HG03378 (cell line): ENCODE measurements around the gene MRTFA.
"Not testable (repeated sequence)": the region's sequence is repeated elsewhere in the genome, so short reads cannot be mapped to it uniquely, and the experiment has no call there.

ENCODE experiments used
- ATAC-seq: cut with Tn5 transposase; IDR thresholded peaks from one replicate; pipeline ENCODE4 v1.9.1; 2021; ENCODE audit warnings: mild to moderate bottlenecking, moderate library complexity; ENCODE audit not compliant: unreplicated experiment

Gene MRTFA

DNA sequence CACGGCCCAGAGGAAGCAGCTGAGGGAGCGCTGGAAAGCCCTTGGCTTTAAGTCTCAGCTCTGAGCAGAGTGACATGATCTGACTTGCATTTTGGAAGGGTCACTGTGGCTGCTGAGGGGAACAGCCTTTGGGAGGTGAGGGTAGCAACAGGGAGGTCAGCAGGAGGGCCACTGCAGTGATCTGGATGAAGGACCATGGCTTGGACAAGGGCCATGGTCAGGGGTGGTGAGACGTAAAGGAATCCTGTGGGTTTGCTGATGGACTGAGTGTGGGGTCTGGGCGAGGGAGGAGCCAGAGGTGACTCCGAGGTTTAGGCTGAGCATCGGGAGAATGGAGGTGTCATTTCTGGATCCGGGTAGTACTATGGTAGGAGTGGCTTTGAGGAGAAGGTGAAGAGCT lies 232.9 kb downstream of the MRTFA start:
- no peak for ATAC-seq

DNA sequence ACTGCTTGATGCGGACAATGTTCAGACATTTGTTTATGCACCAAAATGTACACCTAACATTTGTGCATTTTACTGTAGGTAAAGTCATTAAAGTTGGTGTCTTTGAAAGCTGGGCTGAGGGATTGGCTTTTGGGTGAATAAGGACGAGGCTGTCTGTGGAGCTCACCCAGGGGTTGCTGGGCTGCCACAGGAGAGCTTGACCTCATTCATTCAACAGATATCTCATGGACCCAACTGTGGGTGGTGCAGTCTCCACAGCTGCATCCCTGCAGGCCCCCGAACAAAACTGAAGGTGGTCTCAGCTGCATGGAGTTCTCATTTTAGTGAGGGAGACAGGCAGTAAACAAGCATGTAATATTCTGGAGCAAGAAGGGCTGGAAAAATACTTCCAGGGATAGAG lies 233.4 kb downstream of the MRTFA start:
- no peak for ATAC-seq

DNA sequence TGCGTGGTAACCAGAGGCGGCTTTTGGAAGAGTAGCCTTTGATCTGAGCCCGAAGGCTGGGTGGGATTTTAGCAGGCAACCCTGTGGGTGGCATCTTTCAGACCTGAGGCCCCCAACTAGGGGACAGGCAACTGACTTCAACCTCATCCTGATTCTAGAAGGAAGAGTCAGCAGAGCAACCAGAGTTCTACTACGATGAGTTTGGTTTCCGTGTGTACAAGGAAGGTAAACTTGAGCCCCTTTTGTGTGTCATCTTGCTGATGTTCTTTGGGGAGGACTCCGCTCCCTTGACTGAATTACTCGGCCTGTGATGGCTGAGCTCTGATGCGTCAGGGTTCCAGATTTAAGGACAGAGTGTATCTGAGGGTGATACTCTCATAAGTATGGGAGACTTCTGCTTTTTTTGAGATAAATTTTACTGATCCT lies 234.5 kb downstream of the MRTFA start:
- no peak for ATAC-seq

DNA sequence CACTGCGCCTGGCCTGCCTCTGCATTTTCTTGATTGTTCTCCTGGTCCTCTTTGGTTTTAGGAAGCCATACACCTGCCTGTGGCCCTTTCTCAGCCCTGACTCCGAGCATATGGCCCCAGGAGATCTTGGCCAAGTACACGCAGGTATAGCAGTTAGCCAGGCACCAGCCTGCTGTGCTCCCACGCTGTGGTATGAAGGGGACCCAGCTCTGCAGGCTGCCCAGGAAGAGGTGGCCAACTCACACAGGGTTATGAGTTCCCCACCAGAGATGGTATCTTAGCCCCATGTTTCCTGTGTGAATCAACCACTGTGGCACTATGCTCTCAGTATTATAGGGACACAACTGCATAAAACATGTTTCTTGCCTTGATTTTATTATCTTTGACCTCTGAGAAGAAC lies 235.0 kb downstream of the MRTFA start:
- ATAC-seq, result no peak

DNA sequence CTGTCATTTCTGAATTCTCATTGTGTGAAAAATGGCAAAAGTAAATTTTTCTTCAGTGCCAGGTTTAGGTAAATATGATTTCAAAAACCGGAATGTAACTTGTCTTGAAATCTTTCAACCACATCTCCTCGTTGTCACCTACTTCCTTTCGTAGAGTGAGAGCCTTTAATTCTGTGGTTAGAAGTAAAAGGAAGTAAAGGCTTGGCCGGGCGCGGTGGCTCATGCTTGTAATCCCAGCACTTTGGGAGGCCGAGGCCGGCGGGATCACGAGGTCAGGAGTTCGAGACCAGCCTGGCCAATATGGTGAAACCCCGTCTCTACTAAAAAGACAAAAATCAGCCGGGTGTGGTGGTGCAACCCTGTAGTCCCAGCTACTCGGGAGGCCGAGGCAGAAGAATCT lies 236.4 kb downstream of the MRTFA start:
- ATAC-seq, result no peak

DNA sequence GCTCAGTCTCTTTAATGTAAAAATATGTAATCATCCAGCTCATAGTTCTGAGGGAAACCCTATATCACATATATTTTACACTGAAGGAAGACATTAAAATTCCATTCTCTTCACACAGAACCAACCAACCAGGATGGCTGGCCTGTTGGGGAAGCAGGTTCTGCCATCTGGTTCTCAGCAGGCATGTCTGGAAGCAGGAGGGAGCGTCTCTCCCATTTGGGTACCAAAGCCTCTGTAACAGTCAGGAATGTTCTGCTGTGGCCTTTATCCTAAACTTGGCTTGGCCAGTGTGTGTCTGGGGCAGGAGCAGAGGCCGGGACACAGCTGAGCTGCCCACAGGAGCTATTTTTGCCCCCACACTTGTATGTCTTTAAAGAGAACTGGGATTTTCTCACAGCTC lies 236.9 kb downstream of the MRTFA start:
- ATAC-seq, result no peak

DNA sequence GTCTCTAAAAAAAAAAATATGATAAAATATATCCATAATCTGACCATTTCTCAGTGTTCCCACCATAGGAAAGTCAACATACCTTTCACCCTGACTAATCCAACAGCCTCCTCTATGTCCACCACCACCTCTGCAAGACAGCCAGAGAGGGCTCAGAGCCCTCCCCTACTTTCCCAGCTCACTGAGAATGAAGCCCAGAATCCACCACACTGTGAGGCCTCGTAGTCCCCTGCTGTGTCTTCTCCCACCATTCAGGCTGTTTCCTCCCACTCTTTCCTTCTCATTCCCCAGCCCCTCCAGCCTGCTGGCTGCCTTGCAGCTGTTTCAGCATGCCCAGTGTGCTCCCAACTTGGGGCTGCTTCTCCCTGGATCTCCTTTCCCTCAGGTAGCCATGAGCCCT lies 239.1 kb downstream of the MRTFA start:
- no peak for ATAC-seq

DNA sequence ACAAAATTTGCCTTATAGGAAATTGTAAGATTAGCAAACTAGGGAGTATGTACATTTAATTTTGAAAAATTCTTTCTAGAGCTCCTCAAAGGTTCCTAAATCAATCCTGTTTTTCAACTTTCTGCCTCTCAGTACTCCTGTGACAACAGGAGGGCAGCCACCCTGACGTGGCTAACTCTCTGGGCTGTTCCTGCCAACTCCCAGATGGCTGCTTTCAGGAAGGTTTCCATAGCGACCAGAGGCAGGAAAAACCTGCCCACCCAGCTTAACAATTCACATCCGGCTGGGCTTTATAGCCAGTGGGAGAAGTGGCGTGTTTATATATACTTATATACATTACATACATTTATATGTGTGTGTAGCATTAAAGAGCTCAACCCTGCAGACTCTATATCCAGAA lies 239.6 kb downstream of the MRTFA start:
- no peak for ATAC-seq

DNA sequence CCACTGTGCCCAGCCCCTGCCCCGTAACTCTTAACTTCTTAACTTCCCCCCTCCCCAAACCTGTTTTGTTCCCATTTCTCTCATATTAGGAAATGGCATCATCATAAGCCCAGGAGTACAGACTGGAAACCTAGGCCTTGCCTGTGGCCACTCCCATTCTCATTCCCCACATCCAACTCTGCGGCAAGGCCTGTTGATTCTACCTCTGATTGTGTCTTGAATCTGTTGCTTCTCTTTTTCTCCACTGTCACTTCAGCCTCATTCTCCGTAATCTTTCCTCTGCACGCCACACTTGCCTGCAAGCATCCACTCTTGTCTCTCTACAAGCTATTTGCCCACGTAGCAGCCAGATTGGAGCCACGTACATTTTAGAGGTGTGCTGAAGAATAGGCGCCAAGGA lies 240.9 kb downstream of the MRTFA start:
- ATAC-seq, result no peak

DNA sequence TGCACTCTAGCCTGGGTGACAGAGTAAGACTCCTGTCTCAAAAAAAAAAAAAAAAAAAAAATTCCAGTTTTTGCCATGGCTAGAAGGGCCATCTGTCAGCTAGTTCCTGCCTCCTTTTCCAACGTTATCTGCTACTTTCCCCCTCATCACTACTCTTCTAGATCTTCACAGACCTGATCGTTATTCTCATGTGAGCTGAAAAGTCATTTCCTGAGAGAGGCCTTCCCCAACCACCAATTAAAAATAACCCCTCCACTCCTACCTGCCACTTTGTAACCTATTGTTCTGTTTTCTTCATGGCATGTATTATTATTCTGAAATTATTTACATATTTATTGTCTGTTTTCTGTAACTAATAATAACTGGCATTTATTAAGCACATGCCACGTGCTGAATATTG lies 241.9 kb downstream of the MRTFA start:
- no peak for ATAC-seq

DNA sequence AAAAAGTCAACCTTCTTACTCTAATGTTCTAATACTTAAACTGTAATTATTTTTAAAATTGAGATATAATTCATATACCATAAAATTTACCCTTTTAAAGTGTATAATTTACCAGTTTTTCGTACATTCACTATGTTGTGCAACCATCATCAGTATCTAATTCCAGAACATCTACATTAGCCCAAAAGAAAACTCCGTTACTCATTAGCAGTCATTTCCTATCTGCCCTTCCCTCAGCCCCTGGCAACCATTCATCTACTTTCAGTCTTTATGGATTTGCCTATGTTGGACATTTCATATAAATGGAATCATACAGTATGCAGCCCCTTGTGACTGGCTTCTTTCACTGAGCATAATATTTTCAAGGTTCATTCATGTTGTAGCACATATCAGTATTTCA lies 243.9 kb downstream of the MRTFA start:
- ATAC-seq, result no peak

DNA sequence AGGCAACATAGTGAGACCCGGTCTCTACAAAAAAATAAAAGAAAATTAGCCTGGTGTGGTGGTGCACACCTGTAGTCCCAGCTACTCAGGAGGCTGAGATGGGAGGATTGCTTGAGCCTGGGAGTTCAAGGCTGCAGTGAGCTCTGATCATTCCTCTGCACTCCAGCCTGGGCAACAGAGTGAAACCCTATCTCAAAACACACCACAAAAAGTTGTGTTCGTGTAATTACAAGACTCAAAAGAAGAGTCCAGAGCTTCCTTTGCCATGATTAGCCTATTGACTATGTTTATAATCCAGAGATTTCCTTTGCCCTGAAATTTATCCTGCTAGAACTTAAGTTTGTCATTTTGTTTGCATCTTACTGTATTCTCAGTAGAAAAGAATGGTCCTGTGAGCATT lies 245.1 kb downstream of the MRTFA start:
- no peak for ATAC-seq

DNA sequence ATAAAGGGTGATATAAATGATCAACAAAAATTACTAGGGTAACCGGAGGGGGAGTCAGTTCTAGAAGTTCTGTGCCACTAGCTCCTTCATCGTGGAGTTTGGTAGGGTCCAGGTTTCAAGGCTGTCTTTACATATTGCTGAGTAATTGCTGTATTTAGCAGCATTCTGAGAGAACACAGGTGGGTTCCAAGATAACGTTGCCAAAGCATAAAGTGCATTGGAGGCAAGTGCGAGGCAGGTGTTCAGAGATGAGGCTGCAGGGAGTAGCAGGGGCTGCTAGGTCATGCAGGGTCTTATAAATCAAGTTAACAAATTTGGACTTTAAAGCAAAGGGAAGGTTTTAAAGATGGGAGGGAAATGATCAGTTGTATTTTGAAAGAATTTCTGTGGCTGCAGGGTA lies 248.3 kb downstream of the MRTFA start:
- ATAC-seq, result no peak

DNA sequence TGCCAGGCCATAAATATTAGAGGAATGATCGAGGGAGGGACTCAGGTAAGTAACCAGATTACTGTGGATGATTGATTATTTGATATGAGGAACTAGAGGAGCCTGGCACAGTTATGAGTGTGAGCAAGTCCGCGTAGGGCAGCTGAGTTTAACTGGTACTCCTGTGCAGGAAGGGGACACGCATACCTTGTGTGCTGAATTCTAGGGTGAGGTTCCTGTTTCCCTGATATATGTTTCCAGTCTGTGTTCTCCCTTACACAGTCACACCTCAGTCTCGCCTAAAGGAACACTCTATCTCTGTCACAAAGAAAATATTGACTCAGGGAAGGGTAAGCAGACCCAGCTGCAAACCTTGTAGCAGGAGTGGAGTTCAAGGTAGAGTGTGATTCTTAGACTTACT lies 248.8 kb downstream of the MRTFA start:
- no peak for ATAC-seq

DNA sequence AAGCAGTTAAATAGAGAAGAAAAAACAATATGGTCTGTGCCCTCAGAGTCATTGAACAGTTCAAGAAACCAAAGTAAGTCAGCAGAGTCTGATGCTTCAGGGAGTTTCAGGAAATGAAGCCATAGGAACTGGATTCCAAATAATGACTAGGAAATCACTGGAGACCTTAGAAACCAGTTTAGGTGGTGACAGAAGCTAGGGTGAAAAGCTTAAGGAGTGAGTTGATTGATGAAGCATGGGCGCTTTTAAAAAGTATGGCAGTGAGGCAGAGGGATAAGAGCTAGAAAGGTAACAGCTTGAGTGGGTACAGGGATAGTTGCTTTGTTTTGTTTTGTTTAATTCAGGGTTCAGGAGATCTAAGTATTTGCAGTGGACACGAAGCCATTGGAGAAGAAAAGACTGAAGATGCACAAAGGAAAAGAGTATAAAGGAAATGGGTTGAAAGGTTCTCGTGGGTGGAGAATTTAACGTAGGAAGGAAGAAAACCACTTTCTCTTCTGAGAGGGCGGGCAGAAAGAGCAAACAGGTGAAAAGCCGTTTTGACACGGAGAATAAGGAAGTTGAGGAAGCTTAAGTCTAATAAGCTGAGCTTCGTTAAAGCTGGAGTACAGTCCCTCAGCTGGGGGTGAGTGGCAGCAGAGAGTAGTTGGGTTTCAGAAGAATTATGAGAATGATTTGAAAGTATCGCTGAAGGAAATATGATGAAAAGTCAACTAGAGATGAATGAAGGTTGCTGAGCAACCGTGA lies 251.3 kb downstream of the MRTFA start:
- no peak for ATAC-seq

DNA sequence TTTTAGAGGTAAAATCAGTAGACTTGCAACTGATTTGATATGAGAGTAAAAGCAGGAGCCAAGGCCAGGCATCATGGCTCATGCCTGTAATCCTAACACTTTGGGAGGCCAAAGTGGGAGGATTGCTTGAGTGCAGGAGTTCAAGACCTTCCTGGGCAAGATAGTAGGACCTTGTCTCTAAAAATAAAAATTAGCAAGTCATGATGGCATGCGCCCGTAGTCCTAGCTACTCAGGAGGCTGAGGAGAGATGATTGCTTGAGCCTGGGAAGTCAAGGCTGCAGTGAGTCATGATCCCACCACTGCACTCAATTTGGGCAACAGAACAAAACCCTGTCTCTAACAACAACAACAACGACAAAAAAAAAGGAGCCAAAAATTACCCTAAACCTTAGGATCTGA lies 252.6 kb downstream of the MRTFA start:
- ATAC-seq, result no peak

DNA sequence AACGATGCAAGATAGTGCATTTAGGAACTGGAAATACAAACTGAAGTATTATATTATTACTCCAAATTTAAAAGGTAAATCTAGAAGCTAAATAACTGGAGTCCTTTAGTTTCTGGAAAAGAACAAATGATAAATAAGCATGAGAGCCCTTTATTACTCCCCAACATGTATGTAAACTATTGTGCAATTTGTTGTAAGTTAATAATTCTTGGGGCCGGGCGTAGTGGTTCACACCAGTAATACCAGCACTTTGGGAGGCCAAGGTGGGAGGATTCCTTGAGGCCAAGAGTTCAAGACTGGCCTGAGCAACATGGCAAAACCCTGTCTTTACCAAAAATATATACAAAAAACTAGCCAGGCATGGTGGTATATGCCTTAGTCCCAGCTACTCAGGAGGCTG lies 255.1 kb downstream of the MRTFA start:
- ATAC-seq, result no peak

DNA sequence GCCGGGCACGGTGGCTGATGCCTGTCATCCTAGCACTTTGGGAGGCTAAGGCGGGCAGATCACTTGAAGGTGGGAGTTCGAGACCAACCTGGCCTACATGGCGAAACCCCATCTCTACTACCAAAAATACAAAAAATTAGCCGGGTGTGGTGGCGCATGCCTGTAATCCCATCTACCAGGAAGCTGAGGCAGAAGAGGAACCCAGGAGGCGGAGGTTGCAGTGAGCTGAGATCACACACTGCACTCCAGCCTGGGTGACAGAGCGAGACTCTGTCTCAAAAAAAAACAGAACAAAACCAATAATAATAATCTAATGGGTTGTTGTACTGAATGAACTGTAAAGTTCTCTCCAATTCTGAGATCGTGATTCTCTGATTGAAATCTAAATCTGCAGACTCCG lies 258.1 kb downstream of the MRTFA start:
- ATAC-seq, result not testable (repeated sequence)

DNA sequence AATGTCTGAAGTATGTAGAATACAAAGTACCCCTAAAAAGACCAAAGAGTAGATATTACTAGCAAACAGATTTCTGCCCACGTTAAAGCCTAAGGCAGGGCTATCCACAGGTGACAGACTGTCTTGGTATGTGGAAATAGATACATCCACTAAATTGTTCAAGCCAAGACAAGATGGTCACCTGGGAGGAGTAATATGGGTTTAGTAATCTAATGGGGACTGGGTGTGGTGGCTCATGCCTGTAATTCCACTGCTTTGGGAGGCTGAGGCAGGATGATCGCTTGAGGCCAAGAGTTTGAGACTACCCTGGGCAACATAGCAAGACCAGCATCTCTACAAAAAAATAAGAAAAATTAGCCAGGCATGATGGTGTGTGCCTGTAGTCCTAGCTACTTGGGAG lies 258.6 kb downstream of the MRTFA start:
- ATAC-seq, result no peak

DNA sequence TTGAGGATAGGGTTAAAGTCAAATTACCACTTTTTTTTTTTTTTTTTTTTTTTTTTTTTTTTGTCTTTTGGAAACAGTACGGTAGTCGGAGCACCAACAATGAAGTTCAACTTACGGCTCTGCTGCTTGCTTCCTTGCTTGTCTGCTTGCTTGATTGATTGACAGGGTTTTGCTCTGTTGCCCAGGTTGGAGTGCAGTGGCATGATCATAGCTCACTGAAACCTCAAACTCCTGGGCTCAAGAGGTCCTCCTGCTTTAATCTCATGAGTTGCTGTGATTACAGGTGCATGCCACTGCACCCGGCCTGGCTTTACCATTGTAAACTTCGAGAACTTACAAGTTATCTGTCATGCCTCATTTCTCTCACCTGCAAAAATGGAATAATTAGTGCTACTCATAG lies 260.4 kb downstream of the MRTFA start:
- no peak for ATAC-seq

DNA sequence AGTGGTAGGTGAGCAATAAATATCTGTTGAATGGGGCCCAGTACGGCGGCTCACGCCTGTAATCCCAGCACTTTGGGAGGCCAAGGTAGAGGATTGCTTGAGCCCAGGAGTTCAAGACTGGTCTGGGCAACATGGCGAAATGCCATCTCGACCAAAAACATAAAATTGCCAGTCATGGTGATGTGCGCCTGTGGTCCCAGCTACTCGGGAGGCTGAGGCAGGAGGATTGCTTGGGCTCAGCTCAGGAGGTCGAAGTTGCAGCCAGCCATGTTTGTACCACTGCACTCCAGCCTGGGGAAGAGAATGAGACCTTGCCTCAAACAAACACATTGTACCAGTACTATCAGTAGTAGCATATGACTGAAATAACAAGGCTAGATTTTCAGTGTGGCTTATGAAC lies 262.0 kb downstream of the MRTFA start:
- ATAC-seq, result no peak

DNA sequence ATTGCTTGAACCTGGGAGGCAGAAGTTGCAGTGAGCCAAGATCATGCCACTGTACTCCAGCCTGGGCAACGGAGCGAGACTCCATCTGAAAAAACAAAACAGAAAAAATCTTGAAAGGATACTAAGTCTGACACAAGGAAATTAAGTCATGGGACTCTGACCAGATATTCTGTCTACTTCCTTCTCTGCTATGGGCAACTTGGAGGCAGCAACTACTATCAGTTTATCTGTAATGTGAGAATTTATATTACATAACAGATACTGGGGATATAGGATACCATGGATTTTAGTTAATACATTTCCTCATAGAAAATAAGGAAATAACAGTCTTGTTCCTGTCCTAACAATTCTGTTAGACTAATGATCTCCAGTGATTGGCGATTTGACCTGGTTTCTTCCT lies 267.7 kb downstream of the MRTFA start:
- ATAC-seq, result no peak

DNA sequence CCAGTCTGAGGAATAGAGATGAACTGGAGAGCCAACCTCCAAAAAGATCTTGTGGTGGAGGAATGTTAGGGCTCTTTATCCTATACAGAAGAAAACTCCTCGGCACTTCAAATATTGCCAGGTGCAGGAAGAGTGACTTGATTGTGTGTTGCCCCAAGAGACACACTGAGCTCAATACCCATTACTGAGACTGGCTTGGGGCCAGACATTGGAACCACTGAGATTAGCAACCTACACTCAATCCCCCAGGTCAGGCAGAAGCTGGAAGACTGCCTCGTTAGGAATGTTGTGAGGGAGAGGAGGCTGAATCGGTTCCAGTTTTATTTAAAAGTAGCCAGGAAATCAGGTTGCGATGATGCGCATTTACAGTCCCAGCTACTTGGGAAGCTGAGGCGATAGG lies 268.5 kb downstream of the MRTFA start:
- ATAC-seq, result no peak
